ENCODE measurements around the gene FMO4. TPM values are rescaled to one million over a fixed set of nuclear protein-coding genes. Genes with fewer than 3 reads are reported as not detected.
"Not testable (repeated sequence)": the region's sequence is repeated elsewhere in the genome, so short reads cannot be mapped to it uniquely, and the experiment has no call there.

The FMO4 gene
- total RNA-seq, 2 experiments from 2014 or later, result 1.0 to 1.7 TPM

DNA sequence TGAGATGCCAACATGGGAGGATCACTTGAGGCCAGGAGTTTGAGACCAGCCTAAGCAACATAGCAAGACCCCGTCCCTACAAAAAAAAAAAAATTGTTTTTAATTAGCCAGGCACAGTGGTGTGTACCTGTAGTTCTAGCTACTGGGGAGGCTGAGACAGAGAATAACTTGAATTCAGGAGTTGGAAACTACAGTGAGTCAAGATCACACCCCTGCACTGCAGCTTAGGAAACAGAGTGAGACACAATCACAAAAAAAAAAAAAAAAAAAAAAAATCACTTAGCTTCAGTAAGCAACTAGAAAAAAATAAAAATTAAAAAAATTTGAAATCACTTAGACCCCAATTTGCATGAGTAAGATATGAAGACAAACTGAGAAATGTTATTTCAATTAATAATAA lies 53.5 kb downstream of the FMO4 start:
- peaks cover 6% of the 10 kb centered on the region for H3K9me3 Mint-ChIP-seq
- no peaks in the 10 kb centered on the region for H3K36me3 Mint-ChIP-seq (ENCODE audit: low read depth)
- no peaks in the 10 kb centered on the region for H3K4me1 Mint-ChIP-seq
- no peak overlapping the region for H3K4me3 Mint-ChIP-seq
- POLR2A ChIA-PET, result no interaction called here
- peaks cover 3% of the 10 kb centered on the region for H3K27me3 Mint-ChIP-seq
- H3K27ac Mint-ChIP-seq, result no peak overlapping the region
- CTCF ChIA-PET, result interaction anchor here (0.6 kb wide), 1 partner anchor 30 kb away, joined by 3 read pairs; no protein-coding TSS in a partner anchor
- DNase-seq, result no peak

DNA sequence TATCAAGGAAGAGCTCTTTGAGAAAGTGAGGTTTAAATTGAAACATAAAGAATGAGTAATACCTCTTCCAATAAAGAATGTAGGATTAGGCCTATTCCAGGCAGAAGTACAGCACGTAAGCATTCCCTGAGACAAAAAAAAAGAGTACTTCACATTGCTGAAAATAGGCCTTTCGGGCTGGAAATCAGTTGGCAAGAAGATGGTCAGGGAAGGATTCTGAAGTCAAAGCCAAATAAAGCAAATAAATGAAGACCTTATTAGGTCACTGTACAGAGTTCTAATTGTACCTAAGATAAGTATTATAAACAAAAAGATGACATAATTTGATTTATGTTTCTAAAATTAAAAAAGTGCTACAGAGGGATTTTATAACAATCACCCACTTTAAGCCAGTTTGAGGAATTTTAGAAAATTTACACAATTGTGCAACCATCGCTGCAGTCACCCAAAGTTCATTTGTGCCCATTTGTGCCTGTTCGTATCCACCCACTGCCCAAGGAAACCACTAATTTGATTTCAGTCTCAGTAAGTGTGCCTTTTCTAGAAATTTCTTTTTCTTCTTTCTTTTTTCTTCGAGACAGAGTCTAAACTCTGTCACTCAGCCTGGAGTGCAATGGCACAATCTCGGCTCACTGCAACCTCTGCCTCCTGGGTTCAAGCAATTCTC lies 58.6 kb downstream of the FMO4 start:
- peaks cover 2% of the 10 kb centered on the region for H3K9me3 Mint-ChIP-seq
- no peak overlapping the region for H3K27ac Mint-ChIP-seq
- ChIA-PET CTCF (interaction anchor here (1.7 kb wide), 1 partner anchor 50 kb away, joined by 3 read pairs; no protein-coding TSS in a partner anchor), POLR2A (no interaction called here)
- H3K27me3 Mint-ChIP-seq, result no peaks in the 10 kb centered on the region
- no peak overlapping the region for H3K4me3 Mint-ChIP-seq
- H3K36me3 Mint-ChIP-seq (ENCODE audit: low read depth), result no peaks in the 10 kb centered on the region
- H3K4me1 Mint-ChIP-seq, result no peaks in the 10 kb centered on the region
- no peak for DNase-seq

DNA sequence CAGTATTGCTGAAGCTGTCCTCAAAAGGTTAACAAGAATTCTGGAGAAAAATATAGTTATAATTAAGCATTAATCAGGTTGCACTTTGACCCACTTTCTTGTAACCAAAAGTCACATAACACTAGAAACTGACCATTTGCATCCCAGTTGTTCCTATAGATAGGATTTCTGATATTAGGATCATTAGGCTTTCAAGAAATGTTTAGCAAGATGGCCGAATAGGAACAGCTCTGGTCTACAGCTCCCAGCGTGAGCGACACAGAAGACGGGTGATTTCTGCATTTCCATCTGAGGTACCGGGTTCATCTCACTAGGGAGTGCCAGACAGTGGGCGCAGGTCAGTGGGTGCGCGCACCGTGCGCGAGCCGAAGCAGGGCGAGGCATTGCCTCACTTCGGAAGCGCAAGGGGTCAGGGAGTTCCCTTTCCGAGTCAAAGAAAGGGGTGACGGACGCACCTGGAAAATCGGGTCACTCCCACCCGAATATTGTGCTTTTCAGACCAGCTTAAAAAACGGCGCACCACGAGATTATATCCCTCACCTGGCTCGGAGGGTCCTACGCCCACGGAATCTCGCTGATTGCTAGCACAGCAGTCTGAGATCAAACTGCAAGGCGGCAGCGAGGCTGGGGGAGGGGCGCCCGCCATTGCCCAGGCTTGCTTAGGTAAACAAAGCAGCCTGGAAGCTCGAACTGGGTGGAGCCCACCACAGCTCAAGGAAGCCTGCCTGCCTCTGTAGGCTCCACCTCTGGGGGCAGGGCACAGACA lies 59.6 kb downstream of the FMO4 start:
- H3K27me3 Mint-ChIP-seq; H3K4me3 Mint-ChIP-seq; H3K9me3 Mint-ChIP-seq; DNase-seq; H3K27ac Mint-ChIP-seq; CTCF ChIA-PET; POLR2A ChIA-PET; H3K36me3 Mint-ChIP-seq (ENCODE audit: low read depth); H3K4me1 Mint-ChIP-seq: not testable (repeated sequence)

DNA sequence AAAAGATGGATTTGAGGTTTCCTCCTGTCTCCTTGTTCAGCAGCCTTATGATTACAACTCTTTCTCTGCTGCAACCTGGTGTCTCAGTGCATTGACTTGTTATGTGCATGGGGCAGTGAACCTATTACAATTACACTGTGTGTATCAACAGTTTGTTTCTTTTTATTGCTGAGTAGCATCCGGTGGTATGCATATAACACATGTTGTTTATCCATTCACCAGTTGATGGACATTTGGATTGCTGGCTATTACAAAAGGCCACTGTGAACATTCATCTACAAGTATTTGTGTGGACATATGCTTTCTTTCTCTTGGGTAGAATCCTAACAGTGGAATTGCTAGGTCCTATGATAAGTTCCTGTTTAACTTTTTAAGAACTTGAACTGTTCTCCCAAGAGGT lies 65.9 kb downstream of the FMO4 start:
- H3K27ac Mint-ChIP-seq, result no peak overlapping the region
- H3K4me1 Mint-ChIP-seq, result no peaks in the 10 kb centered on the region
- DNase-seq, result no peak
- ChIA-PET CTCF (no interaction called here), POLR2A (no interaction called here)
- no peak overlapping the region for H3K4me3 Mint-ChIP-seq
- H3K9me3 Mint-ChIP-seq, result peaks cover 4% of the 10 kb centered on the region
- no peaks in the 10 kb centered on the region for H3K36me3 Mint-ChIP-seq (ENCODE audit: low read depth)
- no peaks in the 10 kb centered on the region for H3K27me3 Mint-ChIP-seq

DNA sequence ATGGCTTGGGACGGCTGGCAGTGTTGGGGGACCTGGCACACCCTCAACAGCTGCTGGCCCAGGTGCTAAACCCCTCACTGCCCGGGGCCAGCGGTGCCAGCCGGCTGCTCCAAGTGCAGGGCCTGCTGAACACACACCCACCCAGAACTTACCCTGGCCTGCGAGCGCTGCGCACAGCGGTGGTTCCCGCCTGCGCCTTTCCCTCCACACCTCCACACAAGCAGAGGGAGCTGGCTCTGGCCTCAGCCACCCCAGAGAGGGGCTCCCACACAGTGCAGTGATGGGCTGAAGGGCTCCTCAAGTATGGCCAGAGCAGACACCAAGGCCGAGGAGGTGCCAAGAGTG lies 67.9 kb downstream of the FMO4 start:
- CTCF ChIA-PET, result interaction anchor here (0.6 to 0.9 kb wide), 2 partner anchors 13 to 263 kb away, joined by 3 read pairs; no protein-coding TSS in a partner anchor
- no peak for DNase-seq
- H3K36me3 Mint-ChIP-seq (ENCODE audit: low read depth), result no peaks in the 10 kb centered on the region
- H3K27ac Mint-ChIP-seq, result no peak overlapping the region
- no peaks in the 10 kb centered on the region for H3K27me3 Mint-ChIP-seq
- H3K4me3 Mint-ChIP-seq, result no peak overlapping the region
- no peaks in the 10 kb centered on the region for H3K4me1 Mint-ChIP-seq
- POLR2A ChIA-PET, result no interaction called here
- H3K9me3 Mint-ChIP-seq, result peaks cover 4% of the 10 kb centered on the region

DNA sequence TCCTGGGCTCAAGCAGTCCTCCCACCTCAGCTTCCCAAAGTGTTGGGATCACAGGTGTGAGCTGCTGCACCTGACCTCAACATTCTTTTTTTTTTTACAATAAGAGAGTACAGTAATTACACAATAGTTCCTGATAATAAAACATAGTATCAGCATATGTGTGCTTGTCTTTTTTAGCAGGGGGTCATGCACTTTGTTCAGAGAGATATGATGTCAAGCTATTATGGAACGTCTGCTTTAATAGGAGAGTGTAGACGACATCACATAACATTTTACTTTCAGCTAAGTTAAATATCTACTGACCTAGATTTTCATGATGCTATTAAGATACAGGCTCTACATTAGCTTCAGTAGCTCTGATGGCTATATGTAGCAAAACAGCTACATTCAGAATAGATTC lies 70.5 kb downstream of the FMO4 start:
- Mint-ChIP-seq H3K36me3 (ENCODE audit: low read depth) (no peaks in the 10 kb centered on the region), H3K9me3 (peaks cover 4% of the 10 kb centered on the region), H3K27me3 (peaks cover 3% of the 10 kb centered on the region), H3K4me1 (no peaks in the 10 kb centered on the region), H3K27ac (no peak overlapping the region), H3K4me3 (no peak overlapping the region)
- no peak for DNase-seq
- CTCF ChIA-PET, result interaction anchor here (0.7 kb wide), 2 partner anchors 34 to 44 kb away, joined by 3 to 6 read pairs; no protein-coding TSS in a partner anchor
- POLR2A ChIA-PET, result no interaction called here

DNA sequence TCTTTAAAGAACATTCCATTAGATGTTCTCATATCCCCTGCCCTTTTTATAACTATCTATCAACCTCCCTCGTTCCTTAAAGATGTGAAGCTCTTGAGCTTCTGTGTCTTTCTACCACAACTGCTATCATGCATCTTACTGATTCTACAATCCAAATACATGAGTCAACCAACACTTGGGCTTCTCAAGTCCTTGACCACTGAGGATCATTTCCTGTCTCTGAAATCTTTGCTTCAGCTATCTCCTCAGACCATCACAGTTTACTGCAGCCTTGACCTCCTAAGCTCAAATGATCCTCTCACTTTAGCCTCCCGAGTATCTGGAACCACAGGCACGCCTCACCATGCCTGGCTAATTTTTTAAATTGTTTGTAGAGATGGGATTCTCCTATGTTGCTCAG lies 75.2 kb downstream of the FMO4 start:
- H3K9me3 Mint-ChIP-seq, result no peaks in the 10 kb centered on the region
- no peaks in the 10 kb centered on the region for H3K4me1 Mint-ChIP-seq
- no peak overlapping the region for H3K4me3 Mint-ChIP-seq
- ChIA-PET CTCF (interaction anchor here (1.4 kb wide), 1 partner anchor 14 kb away, joined by 4 read pairs; no protein-coding TSS in a partner anchor), POLR2A (no interaction called here)
- DNase-seq, result no peak
- peaks cover 3% of the 10 kb centered on the region for H3K27me3 Mint-ChIP-seq
- H3K36me3 Mint-ChIP-seq (ENCODE audit: low read depth), result no peaks in the 10 kb centered on the region
- no peak overlapping the region for H3K27ac Mint-ChIP-seq

DNA sequence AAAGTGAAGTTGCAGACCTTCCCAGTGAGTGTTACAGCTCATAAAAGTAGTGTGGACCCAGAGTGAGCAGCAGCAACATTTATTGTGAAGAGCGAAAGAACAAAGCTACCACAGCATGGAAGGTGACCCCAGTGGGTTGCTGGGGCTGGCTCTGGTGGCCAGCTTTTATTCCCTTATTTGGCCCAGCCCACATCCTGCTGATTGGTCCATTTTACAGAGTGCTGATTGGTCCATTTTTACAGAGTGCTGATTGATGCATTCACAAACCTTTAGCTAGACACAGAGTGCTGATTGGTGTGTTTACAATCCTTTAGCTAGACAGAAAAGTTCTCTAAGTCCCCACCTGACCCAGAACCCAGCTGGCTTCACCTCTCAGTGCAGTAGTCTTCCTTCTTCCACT lies 76.8 kb downstream of the FMO4 start:
- H3K4me1 Mint-ChIP-seq; H3K27me3 Mint-ChIP-seq; CTCF ChIA-PET; DNase-seq; H3K4me3 Mint-ChIP-seq; H3K9me3 Mint-ChIP-seq; H3K36me3 Mint-ChIP-seq (ENCODE audit: low read depth); POLR2A ChIA-PET; H3K27ac Mint-ChIP-seq: not testable (repeated sequence)

Other genes with a start within 250 kb of the FMO4 start
- gene FMO3, start 223.3 kb upstream of the FMO4 start, total RNA-seq, result not detected
- gene FMO2, start 128.9 kb upstream of the FMO4 start, total RNA-seq, result not detected
- not detected for gene FMO1, start 65.7 kb upstream of the FMO4 start, total RNA-seq
- 100 to 1,000 TPM; 208 to 259 TPM for gene PRRC2C, start 171.3 kb downstream of the FMO4 start, total RNA-seq